ENCODE data around the gene RNASEH2C. TPM values are rescaled to one million over a fixed set of nuclear protein-coding genes. Genes with fewer than 3 reads are reported as not detected.
"Not testable (repeated sequence)": the region's sequence is repeated elsewhere in the genome, so short reads cannot be mapped to it uniquely, and the experiment has no call there.

Gene RNASEH2C
- total and polyA plus RNA-seq, 3 donors from 2014 or later, result 29.1 to 71.1 (median 70.9) TPM

DNA sequence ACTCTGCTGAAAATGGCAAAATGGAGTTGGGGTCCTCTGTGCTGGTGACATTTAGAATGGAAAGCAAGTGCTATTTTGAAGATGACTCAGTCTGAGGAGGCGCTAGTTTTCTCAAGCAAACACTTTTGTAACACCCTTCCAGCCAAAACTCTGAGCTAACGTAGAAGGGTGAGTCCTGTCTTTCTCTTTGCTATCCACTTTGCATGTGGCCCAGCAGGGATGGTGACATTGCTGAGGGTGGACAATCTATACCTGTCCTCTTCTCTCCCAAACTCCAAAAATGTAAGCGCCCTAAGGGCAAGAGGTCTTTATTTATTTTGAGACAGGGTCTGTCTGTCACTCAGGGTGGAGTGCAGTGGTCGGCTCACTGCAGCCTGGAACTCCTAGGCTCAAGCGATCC lies 12.1 kb downstream of the RNASEH2C start:
- DNase-seq, result no peak
- no peaks in the 10 kb centered on the region for H3K9me3 ChIP-seq
- no peaks in the 10 kb centered on the region for H3K27me3 ChIP-seq
- H3K27ac ChIP-seq, result no peak overlapping the region
- intact Hi-C loops (cut with DNase I; ENCODE audit: low total_unique reads), result no loop called here
- 84 to 85% methylated on average over 5 of the region's 5 CpGs for WGBS, 2 donors
- no peaks in the 10 kb centered on the region for H3K36me3 ChIP-seq (ENCODE audit: low read depth, missing control alignments)
- no peak overlapping the region for H3K4me3 ChIP-seq
- TF ChIP-seq, protein P1, sequence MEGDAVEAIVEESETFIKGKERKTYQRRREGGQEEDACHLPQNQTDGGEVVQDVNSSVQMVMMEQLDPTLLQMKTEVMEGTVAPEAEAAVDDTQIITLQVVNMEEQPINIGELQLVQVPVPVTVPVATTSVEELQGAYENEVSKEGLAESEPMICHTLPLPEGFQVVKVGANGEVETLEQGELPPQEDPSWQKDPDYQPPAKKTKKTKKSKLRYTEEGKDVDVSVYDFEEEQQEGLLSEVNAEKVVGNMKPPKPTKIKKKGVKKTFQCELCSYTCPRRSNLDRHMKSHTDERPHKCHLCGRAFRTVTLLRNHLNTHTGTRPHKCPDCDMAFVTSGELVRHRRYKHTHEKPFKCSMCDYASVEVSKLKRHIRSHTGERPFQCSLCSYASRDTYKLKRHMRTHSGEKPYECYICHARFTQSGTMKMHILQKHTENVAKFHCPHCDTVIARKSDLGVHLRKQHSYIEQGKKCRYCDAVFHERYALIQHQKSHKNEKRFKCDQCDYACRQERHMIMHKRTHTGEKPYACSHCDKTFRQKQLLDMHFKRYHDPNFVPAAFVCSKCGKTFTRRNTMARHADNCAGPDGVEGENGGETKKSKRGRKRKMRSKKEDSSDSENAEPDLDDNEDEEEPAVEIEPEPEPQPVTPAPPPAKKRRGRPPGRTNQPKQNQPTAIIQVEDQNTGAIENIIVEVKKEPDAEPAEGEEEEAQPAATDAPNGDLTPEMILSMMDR (IDR thresholded peaks at IDR 0.05), result no peak
- TF ChIP-seq POLR2A (IDR thresholded peaks at IDR 0.05), result no peak
- H3K4me1 ChIP-seq, result peaks cover 12% of the 10 kb centered on the region

DNA sequence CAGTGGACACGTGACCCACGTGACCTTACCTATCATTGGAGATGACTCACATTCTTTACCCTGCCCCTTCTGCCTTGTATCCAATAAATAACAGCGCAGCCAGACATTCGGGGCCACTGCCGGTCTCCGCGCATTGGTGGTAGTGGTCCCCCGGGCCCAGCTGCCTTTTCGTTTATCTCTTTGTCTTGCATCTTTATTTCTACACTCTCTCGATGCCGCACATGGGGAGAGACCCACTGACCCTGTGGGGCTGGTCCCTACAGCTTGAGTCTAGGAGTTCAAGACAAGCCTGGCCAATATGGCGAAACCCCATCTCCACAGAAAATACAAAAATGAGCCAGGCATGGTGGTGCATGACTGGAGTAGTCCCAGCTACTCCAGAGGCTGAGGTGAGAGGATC lies 13.6 kb downstream of the RNASEH2C start:
- H3K36me3 ChIP-seq (ENCODE audit: low read depth, missing control alignments); H3K4me1 ChIP-seq; H3K4me3 ChIP-seq; H3K27ac ChIP-seq; DNase-seq; H3K27me3 ChIP-seq; H3K9me3 ChIP-seq; intact Hi-C loops (cut with DNase I; ENCODE audit: low total_unique reads): not testable (repeated sequence)
- WGBS, 2 donors, result 57 to 92% methylated on average over 11 to 12 of the region's 12 CpGs

DNA sequence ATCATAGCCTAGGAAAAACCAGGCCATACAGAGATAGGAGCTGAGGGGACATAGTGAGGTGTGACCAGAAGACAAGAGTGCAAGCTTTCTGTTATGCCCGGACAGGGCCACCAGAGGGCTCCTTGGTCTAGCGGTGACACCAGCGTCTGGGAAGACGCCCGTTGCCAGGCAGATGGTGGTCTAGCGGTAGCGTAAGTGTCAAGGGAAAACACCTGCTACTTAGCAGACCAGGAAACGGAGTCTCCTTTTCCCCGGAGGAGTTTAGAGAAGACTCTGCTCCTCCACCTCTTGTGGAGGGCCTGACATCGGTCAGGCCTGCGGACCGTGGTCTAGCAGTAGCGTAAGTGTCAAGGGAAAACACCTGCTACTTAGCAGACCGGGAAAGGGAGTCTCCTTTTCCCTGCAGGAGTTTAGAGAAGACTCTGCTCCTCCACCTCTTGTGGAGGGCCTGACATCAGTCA lies 14.3 kb downstream of the RNASEH2C start:
- H3K27me3 ChIP-seq; H3K9me3 ChIP-seq; H3K4me3 ChIP-seq; intact Hi-C loops (cut with DNase I; ENCODE audit: low total_unique reads); H3K4me1 ChIP-seq; H3K27ac ChIP-seq; H3K36me3 ChIP-seq (ENCODE audit: low read depth, missing control alignments): not testable (repeated sequence)
- 25 to 29% methylated on average over 14 of the region's 14 CpGs for WGBS, 2 donors
- peak; percentile 83 for DNase-seq
- TF ChIP-seq, protein P1 (IDR thresholded peaks at IDR 0.05), result peak; percentile 43 to 69 (median 66)

DNA sequence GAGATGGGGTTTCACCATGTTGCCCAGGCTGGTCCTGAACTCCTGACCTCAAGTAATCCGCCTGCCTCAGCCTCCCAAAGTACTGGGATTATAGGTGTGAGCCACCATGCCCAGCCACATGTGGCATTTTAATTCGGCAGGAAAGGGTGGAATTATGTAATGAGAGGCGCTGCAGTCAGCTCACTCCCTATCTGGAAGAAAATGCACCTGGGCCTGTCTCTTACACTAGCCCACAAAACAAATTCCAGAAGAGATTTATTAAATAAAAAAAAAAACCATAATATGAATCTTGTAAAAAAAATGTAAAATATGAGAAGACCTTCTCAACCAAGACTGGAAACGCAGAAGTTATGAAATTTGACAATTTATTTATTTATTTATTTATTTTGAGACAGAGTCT lies 16.8 kb downstream of the RNASEH2C start:
- Histone ChIP-seq H3K27me3 (no peaks in the 10 kb centered on the region), H3K27ac (no peak overlapping the region), H3K36me3 (ENCODE audit: low read depth, missing control alignments) (no peaks in the 10 kb centered on the region), H3K9me3 (no peaks in the 10 kb centered on the region), H3K4me3 (no peak overlapping the region), H3K4me1 (no peaks in the 10 kb centered on the region)
- intact Hi-C loops (cut with DNase I; ENCODE audit: low total_unique reads), result no loop called here
- no peak for DNase-seq
- TF ChIP-seq, protein P1 (IDR thresholded peaks at IDR 0.05), result no peak
- no peak for TF ChIP-seq POLR2A (IDR thresholded peaks at IDR 0.05)
- WGBS, 2 donors, result 78 to 79% methylated on average over 4 of the region's 4 CpGs

DNA sequence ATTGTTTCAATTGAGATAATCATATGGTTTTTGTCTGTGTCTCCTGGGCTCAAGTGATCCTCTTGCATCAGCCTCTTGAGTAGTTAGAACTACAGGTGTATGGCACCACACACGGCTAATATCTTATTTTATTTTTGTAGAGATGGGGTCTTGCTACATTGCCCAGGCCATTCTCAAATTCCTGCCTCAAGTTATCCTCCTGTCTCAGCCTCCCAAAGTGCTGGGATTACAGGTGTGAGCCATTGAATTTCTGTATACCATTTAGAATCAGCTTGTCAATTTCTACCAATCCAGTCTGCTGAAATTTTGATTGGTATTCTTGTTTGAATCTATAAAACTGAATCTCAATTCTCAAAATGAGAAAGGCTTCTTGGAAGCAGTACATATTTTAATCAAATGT lies 18.9 kb downstream of the RNASEH2C start:
- Histone ChIP-seq H3K27ac (no peak overlapping the region), H3K4me1 (no peaks in the 10 kb centered on the region), H3K9me3 (no peaks in the 10 kb centered on the region), H3K27me3 (no peaks in the 10 kb centered on the region), H3K36me3 (ENCODE audit: low read depth, missing control alignments) (no peaks in the 10 kb centered on the region), H3K4me3 (no peak overlapping the region)
- intact Hi-C loops (cut with DNase I; ENCODE audit: low total_unique reads), result no loop called here
- no peak for DNase-seq
- WGBS, 2 donors, result 82 to 94% methylated on average over 1 of the region's 1 CpG
- TF ChIP-seq, protein P1 (IDR thresholded peaks at IDR 0.05), result no peak
- no peak for TF ChIP-seq POLR2A (IDR thresholded peaks at IDR 0.05)
